ENCODE data around the gene ZNF865.

DNA sequence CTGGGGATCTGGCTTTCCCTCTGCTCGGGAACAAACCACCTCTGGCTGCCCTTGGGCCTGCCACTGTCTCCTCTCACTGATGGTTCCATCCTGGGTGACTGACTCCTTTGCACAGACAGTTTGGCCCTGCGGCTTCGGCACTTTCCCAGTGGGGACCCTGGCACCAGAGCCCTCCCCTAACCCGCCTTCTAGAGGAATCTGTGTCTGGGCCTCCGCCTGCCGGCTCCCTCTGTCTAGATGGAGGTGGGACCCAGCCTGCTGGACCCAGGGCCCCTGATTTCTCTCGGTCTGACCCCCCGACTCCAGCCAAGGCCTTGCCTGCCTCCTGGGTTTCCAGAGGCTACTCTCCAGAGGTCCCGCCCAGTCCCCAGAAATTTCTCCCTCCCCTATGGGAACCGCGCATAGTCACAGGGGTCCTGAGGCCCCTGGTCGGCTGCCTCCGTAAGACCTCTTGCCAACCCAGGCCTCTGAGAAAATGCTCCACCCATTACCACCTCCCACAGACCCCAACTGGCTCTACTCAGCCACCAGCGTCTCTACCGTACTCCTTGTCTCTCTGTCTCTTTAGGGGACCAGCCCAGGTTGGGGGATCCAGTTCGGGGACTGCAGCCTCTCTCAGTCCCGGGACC lies 45.3 kb downstream of the ZNF865 start:
- TF ChIP-seq, protein P1, sequence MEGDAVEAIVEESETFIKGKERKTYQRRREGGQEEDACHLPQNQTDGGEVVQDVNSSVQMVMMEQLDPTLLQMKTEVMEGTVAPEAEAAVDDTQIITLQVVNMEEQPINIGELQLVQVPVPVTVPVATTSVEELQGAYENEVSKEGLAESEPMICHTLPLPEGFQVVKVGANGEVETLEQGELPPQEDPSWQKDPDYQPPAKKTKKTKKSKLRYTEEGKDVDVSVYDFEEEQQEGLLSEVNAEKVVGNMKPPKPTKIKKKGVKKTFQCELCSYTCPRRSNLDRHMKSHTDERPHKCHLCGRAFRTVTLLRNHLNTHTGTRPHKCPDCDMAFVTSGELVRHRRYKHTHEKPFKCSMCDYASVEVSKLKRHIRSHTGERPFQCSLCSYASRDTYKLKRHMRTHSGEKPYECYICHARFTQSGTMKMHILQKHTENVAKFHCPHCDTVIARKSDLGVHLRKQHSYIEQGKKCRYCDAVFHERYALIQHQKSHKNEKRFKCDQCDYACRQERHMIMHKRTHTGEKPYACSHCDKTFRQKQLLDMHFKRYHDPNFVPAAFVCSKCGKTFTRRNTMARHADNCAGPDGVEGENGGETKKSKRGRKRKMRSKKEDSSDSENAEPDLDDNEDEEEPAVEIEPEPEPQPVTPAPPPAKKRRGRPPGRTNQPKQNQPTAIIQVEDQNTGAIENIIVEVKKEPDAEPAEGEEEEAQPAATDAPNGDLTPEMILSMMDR (IDR thresholded peaks at IDR 0.05) = no peak
- TF ChIP-seq POLR2AphosphoS5 (IDR thresholded peaks at IDR 0.05) = no peak
- TF ChIP-seq EP300 (IDR thresholded peaks at IDR 0.05) = no peak
- no peak for TF ChIP-seq POLR2A (IDR thresholded peaks at IDR 0.05)
